ES-I3 (cell line): Measurements from ENCODE around the gene PRKG1.
"Not testable (repeated sequence)": the region's sequence is repeated elsewhere in the genome, so short reads cannot be mapped to it uniquely, and the experiment has no call there.

ENCODE experiments used
- H3K36me3 ChIP-seq: 2 replicates; pipeline ENCODE4 v1.6.1; 2013; ENCODE audit warnings: mild to moderate bottlenecking, low read length, control low read depth, moderate library complexity; ENCODE audit not compliant: insufficient read depth
- H3K4me1 ChIP-seq: 2 replicates; pipeline ENCODE4 v1.6.1; 2013; ENCODE audit warnings: mild to moderate bottlenecking, control low read depth, low read length; ENCODE audit not compliant: insufficient read depth
- H3K9ac ChIP-seq: 2 replicates; pipeline ENCODE4 v1.6.1; 2013; ENCODE audit warnings: low read depth, mild to moderate bottlenecking, low read length, moderate library complexity
- H3K9me3 ChIP-seq: 2 replicates; pipeline ENCODE4 v1.6.1; 2013; ENCODE audit warnings: mild to moderate bottlenecking, low read length, moderate library complexity; ENCODE audit not compliant: control insufficient read depth, insufficient read depth

The PRKG1 gene

GRCh38 chr10:51186361-51186760 is 112.1 kb downstream of the PRKG1 start:
- H3K4me1 ChIP-seq, result no peaks in the 10 kb centered on the region
- H3K36me3 ChIP-seq, result no peaks in the 10 kb centered on the region
- H3K9ac ChIP-seq, result no peak overlapping the region
- no peaks in the 10 kb centered on the region for H3K9me3 ChIP-seq

GRCh38 chr10:51188008-51188407 is 113.7 kb downstream of the PRKG1 start:
- Histone ChIP-seq H3K9ac (no peak overlapping the region), H3K9me3 (no peaks in the 10 kb centered on the region), H3K36me3 (no peaks in the 10 kb centered on the region), H3K4me1 (no peaks in the 10 kb centered on the region)

- no peak overlapping the region for H3K9ac ChIP-seq
- H3K4me1 ChIP-seq, result no peaks in the 10 kb centered on the region
- no peaks in the 10 kb centered on the region for H3K9me3 ChIP-seq
- no peaks in the 10 kb centered on the region for H3K36me3 ChIP-seq
Measured at GRCh38 chr10:51188866-51189265, 114.6 kb downstream of the PRKG1 start.

GRCh38 chr10:51196508-51197175 is 122.4 kb downstream of the PRKG1 start:
- Histone ChIP-seq H3K4me1 (no peaks in the 10 kb centered on the region), H3K36me3 (no peaks in the 10 kb centered on the region), H3K9me3 (no peaks in the 10 kb centered on the region), H3K9ac (no peak overlapping the region)

GRCh38 chr10:51198170-51198569 is 123.9 kb downstream of the PRKG1 start:
- no peak overlapping the region for H3K9ac ChIP-seq
- no peaks in the 10 kb centered on the region for H3K9me3 ChIP-seq
- H3K4me1 ChIP-seq, result no peaks in the 10 kb centered on the region
- no peaks in the 10 kb centered on the region for H3K36me3 ChIP-seq

- Histone ChIP-seq H3K36me3 (no peaks in the 10 kb centered on the region), H3K9me3 (no peaks in the 10 kb centered on the region), H3K9ac (no peak overlapping the region), H3K4me1 (no peaks in the 10 kb centered on the region)
Measured at GRCh38 chr10:51201947-51202346, 127.7 kb downstream of the PRKG1 start.

- H3K4me1 ChIP-seq, result no peaks in the 10 kb centered on the region
- no peaks in the 10 kb centered on the region for H3K36me3 ChIP-seq
- H3K9ac ChIP-seq, result no peak overlapping the region
- H3K9me3 ChIP-seq, result no peaks in the 10 kb centered on the region
Measured at GRCh38 chr10:51203359-51203758, 129.1 kb downstream of the PRKG1 start.

GRCh38 chr10:51204066-51204465 is 129.8 kb downstream of the PRKG1 start:
- H3K9ac ChIP-seq, result no peak overlapping the region
- no peaks in the 10 kb centered on the region for H3K36me3 ChIP-seq
- H3K9me3 ChIP-seq, result no peaks in the 10 kb centered on the region
- H3K4me1 ChIP-seq, result no peaks in the 10 kb centered on the region

GRCh38 chr10:51204701-51205100 is 130.4 kb downstream of the PRKG1 start:
- no peaks in the 10 kb centered on the region for H3K9me3 ChIP-seq
- H3K9ac ChIP-seq, result no peak overlapping the region
- no peaks in the 10 kb centered on the region for H3K36me3 ChIP-seq
- H3K4me1 ChIP-seq, result no peaks in the 10 kb centered on the region

GRCh38 chr10:51206500-51206899 is 132.2 kb downstream of the PRKG1 start:
- Histone ChIP-seq H3K36me3 (no peaks in the 10 kb centered on the region), H3K4me1 (no peaks in the 10 kb centered on the region), H3K9me3 (no peaks in the 10 kb centered on the region), H3K9ac (no peak overlapping the region)

- not testable (repeated sequence) for H3K9ac ChIP-seq, H3K9me3 ChIP-seq, H3K36me3 ChIP-seq, H3K4me1 ChIP-seq
Measured at GRCh38 chr10:51212937-51213336, 138.7 kb downstream of the PRKG1 start.

- Histone ChIP-seq H3K9ac (no peak overlapping the region), H3K36me3 (no peaks in the 10 kb centered on the region), H3K4me1 (no peaks in the 10 kb centered on the region; the same call in 1 of the 2 replicates), H3K9me3 (no peaks in the 10 kb centered on the region)
Measured at GRCh38 chr10:51214207-51215196, 140.2 kb downstream of the PRKG1 start.

- Histone ChIP-seq H3K9me3 (no peaks in the 10 kb centered on the region), H3K36me3 (no peaks in the 10 kb centered on the region), H3K9ac (no peak overlapping the region)
Measured at GRCh38 chr10:51215951-51216834, 141.9 kb downstream of the PRKG1 start.

GRCh38 chr10:51217505-51217904 is 143.2 kb downstream of the PRKG1 start:
- Histone ChIP-seq H3K4me1 (no peaks in the 10 kb centered on the region; the same call in 1 of the 2 replicates), H3K36me3 (no peaks in the 10 kb centered on the region), H3K9ac (no peak overlapping the region), H3K9me3 (no peaks in the 10 kb centered on the region)

More at GRCh38 chr10:51215951-51216834, 141.9 kb downstream of the PRKG1 start:
- no peaks in the 10 kb centered on the region; the same call in 1 of the 2 replicates for H3K4me1 ChIP-seq
